B cell (primary cell): ENCODE measurements around the gene VAC14.

Source experiments
- EZH2 ChIP-seq: IDR thresholded peaks from 2 replicates; pipeline ENCODE4 v1.6.1; 2012; ENCODE audit warnings: borderline replicate concordance, low read depth, mild to moderate bottlenecking, moderate library complexity, low read length; ENCODE audit not compliant: insufficient read depth, poor library complexity, severe bottlenecking
- TF ChIP-seq, protein P1 (sequence below): fragments of 200-600 bp; IDR thresholded peaks from one replicate; pipeline ENCODE4 v1.8.0; 2022; ENCODE audit warnings: antibody characterized with exemption, mild to moderate bottlenecking

DNA sequence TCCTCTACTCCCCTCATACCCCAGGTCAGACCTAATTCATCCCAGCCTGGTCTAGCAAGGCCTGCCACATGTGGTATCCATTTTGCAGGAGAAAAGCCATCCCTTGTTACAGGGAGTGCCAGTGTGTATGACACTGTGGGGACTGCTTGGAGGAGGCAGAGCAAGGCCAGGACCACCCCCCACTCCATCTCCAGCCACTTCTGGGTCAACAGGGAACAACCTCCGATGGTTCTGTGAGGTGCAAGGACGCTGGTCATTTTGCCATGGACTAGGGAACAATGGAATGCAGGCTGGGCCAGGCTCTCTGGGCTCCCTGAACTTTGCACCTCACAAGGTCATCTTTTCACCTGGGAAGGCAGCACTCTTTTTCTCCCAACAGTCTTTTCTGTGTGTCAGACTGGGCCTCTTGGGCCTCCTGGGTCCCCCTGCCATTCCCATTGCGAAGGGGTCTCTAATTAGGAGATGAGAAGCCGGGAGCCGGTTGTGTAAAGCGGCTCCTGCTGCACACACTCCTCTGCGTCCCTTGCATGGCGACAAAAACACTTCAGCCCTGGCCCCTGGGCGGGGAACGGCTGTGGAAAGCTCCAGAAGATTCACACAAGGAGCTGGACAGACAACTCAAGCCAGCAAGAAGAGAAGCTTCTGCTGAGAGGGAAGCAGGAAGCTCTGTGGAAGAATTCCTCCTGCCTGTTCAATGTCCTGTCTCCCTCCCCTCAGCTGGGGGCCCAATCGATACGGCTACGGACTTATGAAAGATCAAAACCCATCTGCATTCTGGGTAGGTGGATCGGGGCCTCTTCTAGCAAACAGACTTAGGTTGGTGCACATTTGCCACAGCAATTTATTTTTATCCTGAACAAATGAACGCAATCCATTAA lies 76.6 kb downstream of the VAC14 start:
- TF ChIP-seq, protein P1, sequence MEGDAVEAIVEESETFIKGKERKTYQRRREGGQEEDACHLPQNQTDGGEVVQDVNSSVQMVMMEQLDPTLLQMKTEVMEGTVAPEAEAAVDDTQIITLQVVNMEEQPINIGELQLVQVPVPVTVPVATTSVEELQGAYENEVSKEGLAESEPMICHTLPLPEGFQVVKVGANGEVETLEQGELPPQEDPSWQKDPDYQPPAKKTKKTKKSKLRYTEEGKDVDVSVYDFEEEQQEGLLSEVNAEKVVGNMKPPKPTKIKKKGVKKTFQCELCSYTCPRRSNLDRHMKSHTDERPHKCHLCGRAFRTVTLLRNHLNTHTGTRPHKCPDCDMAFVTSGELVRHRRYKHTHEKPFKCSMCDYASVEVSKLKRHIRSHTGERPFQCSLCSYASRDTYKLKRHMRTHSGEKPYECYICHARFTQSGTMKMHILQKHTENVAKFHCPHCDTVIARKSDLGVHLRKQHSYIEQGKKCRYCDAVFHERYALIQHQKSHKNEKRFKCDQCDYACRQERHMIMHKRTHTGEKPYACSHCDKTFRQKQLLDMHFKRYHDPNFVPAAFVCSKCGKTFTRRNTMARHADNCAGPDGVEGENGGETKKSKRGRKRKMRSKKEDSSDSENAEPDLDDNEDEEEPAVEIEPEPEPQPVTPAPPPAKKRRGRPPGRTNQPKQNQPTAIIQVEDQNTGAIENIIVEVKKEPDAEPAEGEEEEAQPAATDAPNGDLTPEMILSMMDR: no peak
- TF ChIP-seq EZH2: no peak
